ENCODE data around the gene GPC5.

GRCh38 chr13:92767468-92767867, 1369.0 kb downstream of the GPC5 start:
- TF ChIP-seq EZH2phosphoT487 (IDR thresholded peaks at IDR 0.05; ENCODE audit: insufficient read depth, low read depth) (no peak), EZH2 (IDR thresholded peaks at IDR 0.05; ENCODE audit: insufficient read depth, poor library complexity, severe bottlenecking) (no peak)

All from GM23248 (cell line).